GM12878 (cell line): Measurements from ENCODE around the gene PRR7.

ENCODE experiments used
- BCL11A ChIP-seq: IDR thresholded peaks from 2 replicates; pipeline ENCODE4 v1.6.1; 2011; ENCODE audit warnings: low read depth, low read length
- EZH2 ChIP-seq: IDR thresholded peaks from 2 replicates; pipeline ENCODE4 v1.6.1; 2012; ENCODE audit warnings: low read depth, mild to moderate bottlenecking, control low read depth, inconsistent platforms, low read length, borderline replicate concordance; ENCODE audit not compliant: control insufficient read depth
- IKZF1 ChIP-seq: fragments of 450-650 bp; conservative IDR thresholded peaks from 2 replicates; pipeline ENCODE4 v1.6.1; 2017; ENCODE audit warnings: antibody characterized with exemption, mild to moderate bottlenecking
- POLR2AphosphoS5 ChIP-seq: IDR thresholded peaks from 2 replicates; pipeline ENCODE4 v1.6.1; 2011; ENCODE audit warnings: mild to moderate bottlenecking, low read length, inconsistent platforms
- RBBP5 ChIP-seq: fragments of 200-600 bp; sonication (generic); conservative IDR thresholded peaks from 2 replicates; pipeline ENCODE4 v1.6.1; 2016

DNA sequence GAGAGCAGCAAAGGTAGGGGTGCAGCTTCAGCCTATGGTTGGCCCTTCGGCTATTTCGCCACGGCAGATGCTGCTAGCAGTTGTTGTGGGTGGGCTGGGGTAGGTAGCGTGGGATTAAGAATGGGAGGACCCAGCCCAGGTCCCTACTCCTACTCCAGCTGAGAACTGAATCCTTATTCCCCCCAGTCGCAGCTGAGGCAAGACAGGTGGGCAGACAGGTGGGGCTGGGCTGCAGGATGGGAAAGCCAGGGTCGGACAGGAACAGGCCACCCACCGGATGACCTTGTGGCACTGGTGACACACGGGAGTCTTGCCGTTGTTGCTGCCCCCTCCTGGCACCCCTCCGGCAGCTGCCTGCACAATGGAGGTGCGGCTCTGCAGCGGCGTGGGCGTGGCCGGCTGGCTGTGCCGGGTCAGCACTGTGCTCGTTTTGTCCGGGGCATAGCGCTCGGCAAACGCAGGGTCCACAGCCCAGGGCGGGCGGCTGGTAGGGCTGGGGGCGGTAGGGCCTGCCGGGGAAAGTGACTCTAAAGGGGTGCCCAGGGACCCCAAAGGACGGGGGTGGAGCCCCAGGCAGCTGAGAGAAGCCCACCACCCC, 42.6 kb downstream of the PRR7 start:
- no peak; the same call in 1 of the 2 replicates for TF ChIP-seq POLR2AphosphoS5
- no peak for TF ChIP-seq IKZF1
- no peak for TF ChIP-seq BCL11A
- TF ChIP-seq EZH2, result no peak
- no peak for TF ChIP-seq RBBP5
